GM18511 (cell line): ENCODE measurements around the gene FOXJ2.
A peak's percentile ranks its signal among the peaks of the same experiment; 100 is the strongest.
"Not testable (repeated sequence)": the region's sequence is repeated elsewhere in the genome, so short reads cannot be mapped to it uniquely, and the experiment has no call there.

Experiments
- ATAC-seq: cut with Tn5 transposase; IDR thresholded peaks from one replicate; pipeline ENCODE4 v1.9.1; 2021; ENCODE audit warnings: mild to moderate bottlenecking, moderate library complexity; ENCODE audit not compliant: unreplicated experiment

Gene FOXJ2

DNA sequence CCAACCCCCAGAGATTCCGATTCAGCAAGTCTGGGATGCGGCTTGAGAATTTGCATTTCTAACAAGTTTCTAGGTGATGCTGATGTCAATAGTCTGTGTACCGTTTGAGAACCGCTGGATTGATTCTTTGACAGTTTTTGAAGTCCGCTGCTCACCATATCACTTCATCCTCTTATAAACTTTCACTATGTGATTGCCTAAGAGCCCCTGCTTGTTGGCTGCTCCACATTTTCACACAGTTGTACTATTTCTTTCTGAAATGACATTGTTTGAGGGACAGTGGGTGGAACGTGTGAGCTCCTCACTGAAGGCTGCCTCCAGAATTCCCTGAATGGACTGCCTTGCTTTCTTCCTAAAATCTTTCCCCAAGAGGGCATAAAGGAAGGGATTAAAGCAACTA lies 26.0 kb downstream of the FOXJ2 start:
- no peak for ATAC-seq

GRCh38 chr12:8064131-8064530 lies 31.6 kb downstream of the FOXJ2 start:
- no peak for ATAC-seq

- ATAC-seq, result no peak
Measured at GRCh38 chr12:8065991-8066594, 33.6 kb downstream of the FOXJ2 start, which contains the start of gene C3AR1. Gene C3AR1, minus strand, starts transcription at chr12:8066359. Its CDS starts 6,174 bp downstream, at chr12:8060185.

DNA sequence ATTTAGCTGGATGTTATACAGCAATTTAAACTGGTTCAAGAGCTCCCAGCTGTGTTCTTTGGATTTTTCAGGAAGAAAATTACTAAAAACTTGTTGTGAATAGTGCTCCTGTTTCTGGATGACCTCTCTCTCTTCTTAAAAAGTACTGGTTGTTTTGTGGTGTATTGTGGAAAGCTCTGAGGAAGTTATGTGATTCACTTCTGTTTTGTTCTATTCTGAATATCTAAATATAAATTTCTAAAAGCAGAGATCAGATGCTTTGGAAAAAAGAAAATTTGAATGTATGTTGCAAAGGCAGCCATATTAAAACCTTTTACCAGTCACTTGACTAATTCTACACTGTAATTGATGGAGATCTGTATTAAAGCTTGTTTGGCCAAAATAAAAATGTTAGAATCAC lies 37.1 kb downstream of the FOXJ2 start:
- no peak for ATAC-seq

- ATAC-seq, result not testable (repeated sequence)
Measured at GRCh38 chr12:8071820-8072219, 39.3 kb downstream of the FOXJ2 start.

DNA sequence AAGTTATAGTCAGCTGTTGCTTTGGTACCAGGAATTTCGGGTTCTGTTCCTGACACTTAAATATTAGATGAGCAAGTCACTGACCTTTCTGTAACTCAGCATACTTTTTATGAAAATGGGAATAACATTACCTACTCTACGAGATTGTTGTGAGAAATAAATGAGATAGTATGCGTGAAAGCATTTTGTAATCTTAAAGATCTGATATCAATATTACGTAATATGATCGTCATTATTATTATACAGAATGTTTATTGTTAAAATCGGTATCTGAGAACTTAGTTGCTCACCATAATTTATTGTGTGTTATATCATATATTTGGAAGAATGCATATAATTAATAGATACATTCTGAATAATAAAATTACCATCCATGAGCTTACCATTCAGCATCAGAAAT lies 43.4 kb downstream of the FOXJ2 start:
- no peak for ATAC-seq

- ATAC-seq, result no peak
Measured at GRCh38 chr12:8076366-8076765, 43.9 kb downstream of the FOXJ2 start.

DNA sequence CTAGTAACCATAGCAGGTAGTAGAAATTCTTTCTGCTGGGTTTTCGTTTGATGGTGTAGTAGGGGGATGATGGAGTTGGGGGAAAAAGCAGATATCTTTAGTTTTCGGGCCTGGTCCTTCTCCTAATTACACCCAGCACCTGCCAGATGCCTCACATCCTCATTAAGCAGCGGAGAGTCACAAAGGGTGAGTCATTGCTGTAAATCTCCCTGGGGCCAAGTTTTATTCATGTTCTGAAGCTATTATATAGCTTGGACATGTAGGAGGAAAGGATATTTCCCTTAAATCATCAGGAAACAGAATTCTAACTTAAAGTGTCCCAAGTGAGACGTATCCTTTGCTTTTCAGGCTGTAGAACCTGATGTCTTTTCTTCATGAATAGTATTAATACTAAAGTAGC lies 44.7 kb downstream of the FOXJ2 start:
- no peak for ATAC-seq

DNA sequence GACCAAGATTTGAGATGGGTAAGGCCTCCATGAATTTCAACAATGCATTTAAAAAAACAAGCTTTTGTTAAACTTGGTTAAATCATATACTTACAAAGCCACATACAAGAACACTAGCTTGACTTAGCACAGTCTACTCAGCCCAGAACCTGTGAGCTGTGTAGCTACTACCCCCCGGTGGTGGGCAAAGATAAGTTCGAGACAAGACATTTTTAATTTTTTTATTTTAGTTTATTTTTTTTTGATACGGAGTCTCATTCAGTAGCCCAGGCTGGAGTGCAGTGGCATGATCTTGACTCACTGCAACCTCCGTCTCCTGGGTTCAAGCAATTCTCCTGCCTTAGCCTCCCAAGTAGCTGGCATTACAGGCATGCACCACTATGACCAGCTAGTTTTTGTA lies 45.9 kb downstream of the FOXJ2 start:
- ATAC-seq, result no peak

GRCh38 chr12:8078916-8079315 lies 46.4 kb downstream of the FOXJ2 start:
- ATAC-seq, result no peak

- ATAC-seq, result no peak
Measured at GRCh38 chr12:8080120-8080519, 47.6 kb downstream of the FOXJ2 start.

DNA sequence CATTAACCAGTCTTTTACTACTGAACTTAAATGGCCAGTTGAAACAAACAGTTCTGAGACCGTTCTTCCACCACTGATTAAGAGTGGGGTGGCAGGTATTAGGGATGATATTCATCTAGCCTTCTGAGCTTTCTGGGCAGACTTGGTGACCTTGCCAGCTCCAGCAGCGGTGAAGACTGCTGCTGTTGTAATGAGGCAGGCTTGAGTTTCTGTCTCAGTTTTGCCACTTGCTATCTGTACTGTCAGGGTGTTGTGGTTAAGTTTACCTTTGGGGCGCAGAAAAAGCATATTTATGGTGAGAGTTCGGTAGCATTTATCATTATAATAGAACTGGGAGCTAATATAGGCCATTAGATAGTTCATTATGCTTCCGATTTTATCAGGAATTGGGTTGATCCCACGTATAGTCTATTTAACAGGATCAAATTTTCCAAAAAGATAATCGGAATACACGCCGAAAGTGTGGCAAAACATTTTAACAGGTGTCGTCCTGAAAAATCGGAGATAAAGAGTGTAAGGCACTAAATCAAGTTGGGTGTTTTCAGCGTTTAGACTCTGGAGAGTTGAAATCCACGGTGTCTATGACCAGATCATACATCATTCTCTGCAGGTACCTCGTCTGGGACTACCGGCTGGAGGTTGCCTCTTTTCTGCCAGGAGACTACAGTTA lies 48.9 kb downstream of the FOXJ2 start:
- peak; percentile 43 for ATAC-seq

DNA sequence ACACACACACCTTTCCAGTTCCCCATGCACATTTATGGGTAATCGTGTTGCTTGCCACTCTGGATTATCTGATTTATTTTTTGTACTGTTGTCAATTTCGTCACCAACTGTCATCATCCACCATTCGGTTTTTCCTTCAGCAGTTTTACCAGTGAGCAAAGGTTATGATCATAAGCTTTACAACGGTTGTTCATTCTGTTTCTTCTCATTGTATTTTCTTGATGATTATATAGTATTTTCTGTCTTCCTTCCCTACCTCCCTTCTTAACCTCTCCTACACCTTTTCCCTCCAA lies 50.2 kb downstream of the FOXJ2 start:
- no peak for ATAC-seq

- ATAC-seq, result not testable (repeated sequence)
Measured at GRCh38 chr12:8084351-8084750, 51.8 kb downstream of the FOXJ2 start.

- no peak for ATAC-seq
Measured at GRCh38 chr12:8087666-8088065, 55.1 kb downstream of the FOXJ2 start.

DNA sequence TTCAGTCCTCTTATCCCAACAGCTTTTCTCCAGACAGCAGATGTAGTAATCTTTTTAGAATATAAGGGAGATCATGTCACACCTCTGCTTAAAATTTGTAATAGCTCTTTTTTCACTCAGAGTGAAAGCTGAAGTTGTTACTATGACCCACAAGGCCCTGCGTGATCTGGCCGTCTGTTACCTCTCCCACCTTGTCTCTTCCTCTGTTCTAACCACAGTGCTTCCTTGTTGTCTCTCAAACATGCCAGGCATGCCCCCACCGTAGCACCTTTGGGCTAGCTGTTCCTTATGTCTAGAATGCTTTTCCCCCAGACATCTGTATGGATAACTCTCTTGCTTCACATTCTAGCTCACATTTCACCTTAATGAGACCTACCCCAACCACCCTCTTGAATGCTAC lies 56.1 kb downstream of the FOXJ2 start:
- peak; percentile 80 for ATAC-seq

DNA sequence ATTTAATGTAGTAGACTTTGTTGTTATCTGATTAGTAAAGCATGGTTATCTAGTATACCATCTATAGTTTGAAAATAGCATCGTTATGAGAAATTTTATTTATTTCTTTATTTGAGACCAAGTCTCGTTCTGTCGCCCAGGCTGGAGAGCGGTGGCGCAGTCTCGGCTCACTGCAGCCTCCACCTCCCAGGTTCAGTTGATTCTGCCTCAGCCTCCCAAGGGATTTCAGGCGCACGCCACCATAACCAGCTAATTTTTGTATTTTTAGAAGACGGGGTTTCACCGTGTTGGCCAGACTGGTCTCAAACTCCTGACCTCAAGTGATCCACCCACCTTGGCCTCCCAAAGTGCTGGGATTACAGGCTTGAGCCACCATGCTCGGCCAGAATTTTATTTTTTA lies 56.8 kb downstream of the FOXJ2 start:
- not testable (repeated sequence) for ATAC-seq

DNA sequence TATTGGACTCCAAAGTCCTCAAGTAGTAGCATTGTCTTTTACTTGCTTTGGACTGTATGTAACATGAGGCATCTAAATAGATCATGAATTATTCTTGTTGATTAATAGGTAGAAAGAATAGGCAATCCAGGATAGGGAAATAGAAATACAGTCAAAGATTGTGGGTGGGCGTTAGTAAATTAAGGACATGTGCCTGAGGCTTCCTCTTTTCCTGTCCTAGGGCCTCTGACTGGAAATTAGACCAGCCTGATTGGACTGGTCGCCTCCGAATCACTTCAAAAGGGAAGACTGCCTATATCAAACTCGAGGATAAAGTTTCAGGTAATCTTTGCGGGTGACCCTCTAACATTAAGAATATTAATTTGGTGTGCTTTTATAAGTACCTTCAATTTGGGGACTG lies 57.2 kb downstream of the FOXJ2 start:
- ATAC-seq, result no peak

- ATAC-seq, result no peak
Measured at GRCh38 chr12:8093291-8093690, 60.8 kb downstream of the FOXJ2 start.

DNA sequence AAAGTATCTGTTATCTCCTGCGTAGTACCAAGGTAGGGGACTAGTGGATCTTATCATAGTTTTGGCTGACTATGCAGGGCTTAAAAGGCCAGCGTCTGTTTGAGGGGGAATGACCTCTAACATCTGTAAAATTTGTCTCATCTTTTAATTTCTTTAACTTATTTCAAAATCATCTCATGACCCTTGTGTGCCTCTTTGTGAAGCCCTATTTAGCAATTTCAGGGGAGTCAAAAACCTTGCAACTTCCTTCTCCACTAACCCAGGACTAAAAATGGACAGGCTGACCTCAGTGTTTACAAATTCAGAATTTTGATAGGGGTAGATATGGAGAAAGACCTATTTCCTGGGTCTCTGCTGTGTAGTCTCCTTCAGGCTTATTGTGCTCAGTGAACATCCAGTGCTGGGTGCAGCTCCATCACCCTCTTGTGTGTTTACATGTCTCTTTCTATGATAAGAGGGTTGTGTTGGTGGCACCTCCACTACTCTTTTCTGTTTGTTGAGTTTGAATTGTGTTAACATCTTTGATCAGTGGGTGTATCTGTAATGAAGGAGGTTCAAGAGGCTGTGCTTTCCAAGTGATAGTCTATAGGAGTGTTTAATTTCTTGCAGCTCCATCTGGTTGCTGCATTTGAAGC lies 63.9 kb downstream of the FOXJ2 start:
- ATAC-seq, result no peak

DNA sequence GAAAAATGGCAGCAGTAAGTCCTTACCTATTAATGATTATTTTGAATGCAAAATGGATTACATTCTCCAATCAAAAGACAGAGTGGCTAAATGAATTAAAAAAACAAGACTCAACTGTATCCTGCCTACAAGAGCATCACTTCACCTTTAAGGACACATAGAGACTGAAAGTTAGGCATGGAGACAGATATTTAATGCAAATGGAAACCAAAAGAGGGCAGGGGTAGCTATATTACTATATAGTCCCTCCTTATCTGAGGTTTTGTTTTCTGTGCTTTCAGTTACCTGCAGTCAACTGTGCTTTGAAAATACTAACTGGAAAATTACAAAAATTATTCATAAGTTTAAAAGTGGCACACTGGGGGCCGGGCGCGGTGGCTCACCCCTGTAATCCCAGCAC lies 66.7 kb downstream of the FOXJ2 start:
- ATAC-seq, result no peak
